GM19025 (cell line): Measurements from ENCODE around the gene C15orf62.

Experiments used
- ATAC-seq: cut with Tn5 transposase; IDR thresholded peaks from one replicate; pipeline ENCODE4 v1.9.1; 2021; ENCODE audit warnings: mild to moderate bottlenecking, low read depth, moderate library complexity; ENCODE audit not compliant: unreplicated experiment

The C15orf62 gene

GRCh38 chr15:40807888-40808461, 38.2 kb downstream of the C15orf62 start:
- no peak for ATAC-seq

GRCh38 chr15:40808861-40809450, 39.2 kb downstream of the C15orf62 start:
- ATAC-seq, result no peak

- ATAC-seq, result no peak
Measured at GRCh38 chr15:40812721-40813425, 43.1 kb downstream of the C15orf62 start.

GRCh38 chr15:40815042-40815698, 45.4 kb downstream of the C15orf62 start:
- no peak for ATAC-seq

GRCh38 chr15:40819048-40819447, 49.3 kb downstream of the C15orf62 start:
- no peak for ATAC-seq

- no peak for ATAC-seq
Measured at GRCh38 chr15:40821195-40821594, 51.4 kb downstream of the C15orf62 start.
